Colonic mucosa (tissue), 4 donors: ENCODE measurements around the gene CD9. TPM values are rescaled to one million over a fixed set of nuclear protein-coding genes. Genes with fewer than 3 reads are reported as not detected.

ENCODE experiments used
- DNase-seq: peaks from one replicate; pipeline ENCODE4 v3.0.0-alpha.2; 2020
- H3K27ac ChIP-seq: fragments of 200-600 bp; one replicate; pipeline ENCODE4 v1.8.0; 2021
- H3K27me3 ChIP-seq: fragments of 200-600 bp; one replicate; pipeline ENCODE4 v1.8.0; 2021
- H3K36me3 ChIP-seq: fragments of 200-600 bp; one replicate; pipeline ENCODE4 v1.8.0; 2021
- H3K4me1 ChIP-seq: fragments of 200-600 bp; one replicate; pipeline ENCODE4 v1.8.0; 2021; ENCODE audit warnings: mild to moderate bottlenecking
- H3K4me3 ChIP-seq: fragments of 200-600 bp; one replicate; pipeline ENCODE4 v1.8.0; 2021
- H3K9ac ChIP-seq, 2 donors: one replicate each; pipeline ENCODE4 v1.7.0; 2013; ENCODE audit warnings: control low read depth in 2 of 2, low read depth in 2 of 2, low read length in 2 of 2
- H3K9me3 ChIP-seq: fragments of 200-600 bp; one replicate; pipeline ENCODE4 v1.8.0; 2021
- intact Hi-C: fragments of 100-400 bp; cut with DNase I; formaldehyde crosslinking; loops from one replicate; pipeline ENCODE4 v1.14.1; 2022
- total RNA-seq, 2 donors: library from RNA; stranded (reverse); fragmentation: NEBNext Ultra II Directional in 1 of 2; extraction: Animal tissue kit (Norgen Biotek cat#: 25700) in 1 of 2; gene quantifications; one replicate each; pipeline ENCODE4 v1.2.1, GENCODE V29; 2021
- TF ChIP-seq, protein P1 (sequence below): fragments of 200-600 bp; IDR thresholded peaks from one replicate; pipeline ENCODE4 v1.8.0; 2022; ENCODE audit warnings: antibody characterized with exemption, mild to moderate bottlenecking
- donor health status: healthy.
- donor health status: DM: no; HTN: no; CAD: no.
- donor health status: DM: no; HTN: no; CAD: no.

CD9 gene
- total RNA-seq, 2 donors from 2014 or later = 589 to 665 TPM

DNA sequence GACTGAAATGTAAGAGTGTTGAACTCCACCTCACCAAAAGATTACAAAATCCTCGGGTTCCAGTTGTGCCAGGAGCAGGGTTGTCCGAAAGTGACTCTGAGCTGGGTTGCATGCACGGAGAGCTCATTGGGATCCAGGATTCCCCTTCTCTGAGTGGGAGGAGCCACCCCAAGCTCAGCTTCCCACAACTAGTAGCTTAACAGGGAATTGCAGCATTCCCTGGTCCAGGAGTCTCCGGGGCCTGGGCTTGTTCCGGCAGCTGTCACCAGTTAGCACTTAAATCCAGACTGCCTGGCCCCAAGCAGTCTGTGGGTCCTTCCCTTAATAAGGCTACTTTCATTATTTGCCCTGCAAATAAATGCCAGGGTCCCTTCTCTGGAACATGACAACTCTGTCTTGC lies 50.1 kb downstream of the CD9 start:
- intact Hi-C loops = no loop called here
- Histone ChIP-seq H3K27me3 (no peaks in the 10 kb centered on the region), H3K27ac (no peak overlapping the region), H3K4me1 (no peaks in the 10 kb centered on the region), H3K4me3 (no peak overlapping the region), H3K9ac (no peak overlapping the region), H3K9me3 (no peaks in the 10 kb centered on the region), H3K36me3 (no peaks in the 10 kb centered on the region)
- DNase-seq = no peak
- TF ChIP-seq, protein P1, sequence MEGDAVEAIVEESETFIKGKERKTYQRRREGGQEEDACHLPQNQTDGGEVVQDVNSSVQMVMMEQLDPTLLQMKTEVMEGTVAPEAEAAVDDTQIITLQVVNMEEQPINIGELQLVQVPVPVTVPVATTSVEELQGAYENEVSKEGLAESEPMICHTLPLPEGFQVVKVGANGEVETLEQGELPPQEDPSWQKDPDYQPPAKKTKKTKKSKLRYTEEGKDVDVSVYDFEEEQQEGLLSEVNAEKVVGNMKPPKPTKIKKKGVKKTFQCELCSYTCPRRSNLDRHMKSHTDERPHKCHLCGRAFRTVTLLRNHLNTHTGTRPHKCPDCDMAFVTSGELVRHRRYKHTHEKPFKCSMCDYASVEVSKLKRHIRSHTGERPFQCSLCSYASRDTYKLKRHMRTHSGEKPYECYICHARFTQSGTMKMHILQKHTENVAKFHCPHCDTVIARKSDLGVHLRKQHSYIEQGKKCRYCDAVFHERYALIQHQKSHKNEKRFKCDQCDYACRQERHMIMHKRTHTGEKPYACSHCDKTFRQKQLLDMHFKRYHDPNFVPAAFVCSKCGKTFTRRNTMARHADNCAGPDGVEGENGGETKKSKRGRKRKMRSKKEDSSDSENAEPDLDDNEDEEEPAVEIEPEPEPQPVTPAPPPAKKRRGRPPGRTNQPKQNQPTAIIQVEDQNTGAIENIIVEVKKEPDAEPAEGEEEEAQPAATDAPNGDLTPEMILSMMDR = no peak

DNA sequence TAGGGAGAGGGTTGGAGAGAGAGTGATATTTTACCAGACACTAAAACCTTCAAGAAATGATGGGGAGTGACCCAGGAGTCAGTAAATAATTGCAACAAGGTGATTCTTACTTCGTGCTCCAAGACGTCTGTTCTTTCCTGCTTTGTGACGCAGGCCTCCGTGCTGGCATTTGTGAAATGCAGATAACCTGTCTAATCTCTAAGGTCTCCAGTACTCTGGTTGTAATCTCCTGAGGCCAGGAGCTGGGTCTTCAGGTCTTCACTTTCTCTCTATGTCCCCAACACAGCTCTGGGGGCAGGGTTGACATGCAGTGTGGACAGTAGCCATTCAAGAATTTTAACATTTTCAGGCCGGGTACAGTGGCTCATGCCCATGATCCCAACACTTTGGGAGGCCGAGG lies 53.1 kb downstream of the CD9 start:
- DNase-seq = no peak

DNA sequence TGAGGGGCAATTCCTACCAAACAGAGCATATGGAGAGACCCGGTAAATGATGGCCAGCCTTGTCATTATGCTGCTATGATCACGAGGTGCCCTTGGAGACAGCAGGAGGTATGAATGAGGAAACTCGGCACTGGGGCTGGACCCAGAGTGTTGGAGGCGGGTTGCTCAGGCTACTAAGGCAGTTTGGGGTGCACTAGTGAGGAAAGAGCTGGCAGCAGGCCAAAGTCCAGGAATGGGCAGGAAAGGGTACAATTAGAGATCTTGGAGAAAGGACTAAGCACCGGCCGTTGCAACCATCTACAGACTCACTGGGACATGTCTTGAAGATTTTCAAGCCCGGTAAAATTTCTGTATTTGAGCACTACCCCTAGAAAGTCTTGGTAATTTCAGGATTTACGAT lies 54.3 kb downstream of the CD9 start:
- Histone ChIP-seq H3K27ac (no peak overlapping the region), H3K36me3 (no peaks in the 10 kb centered on the region), H3K9me3 (no peaks in the 10 kb centered on the region), H3K4me1 (no peaks in the 10 kb centered on the region), H3K9ac (no peak overlapping the region), H3K4me3 (no peak overlapping the region), H3K27me3 (no peaks in the 10 kb centered on the region)
- intact Hi-C loops = no loop called here
- TF ChIP-seq, protein P1 = no peak
- no peak for DNase-seq

More for the DNA sequence above, 53.1 kb downstream of the CD9 start:
- Histone ChIP-seq H3K9ac (no peak overlapping the region), H3K36me3 (no peaks in the 10 kb centered on the region), H3K27ac (no peak overlapping the region), H3K9me3 (no peaks in the 10 kb centered on the region), H3K4me1 (no peaks in the 10 kb centered on the region), H3K27me3 (no peaks in the 10 kb centered on the region), H3K4me3 (no peak overlapping the region)
- TF ChIP-seq, protein P1 = no peak
- intact Hi-C loops = no loop called here

DNA sequence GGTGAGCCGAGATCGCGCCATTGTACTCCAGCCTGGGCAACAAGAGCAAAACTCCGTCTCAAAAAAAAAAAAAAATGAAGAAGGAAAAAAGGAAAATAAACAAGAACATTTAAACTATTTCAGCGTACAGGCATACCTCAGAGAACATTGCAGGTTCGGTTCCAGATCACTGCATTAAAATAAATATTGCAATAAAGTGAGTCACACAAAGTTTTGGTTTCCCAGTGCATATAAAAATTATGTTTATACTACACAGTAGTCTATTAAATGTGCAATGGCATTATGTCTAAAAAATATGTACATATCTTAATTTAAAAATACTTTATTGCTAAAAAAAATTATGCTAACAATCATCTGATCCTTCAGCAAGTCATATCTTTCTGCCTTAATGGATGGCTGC lies 56.8 kb downstream of the CD9 start:
- no peaks in the 10 kb centered on the region for H3K36me3 ChIP-seq
- no peak for DNase-seq
- no peak overlapping the region for H3K9ac ChIP-seq
- no peak overlapping the region for H3K27ac ChIP-seq
- H3K9me3 ChIP-seq = no peaks in the 10 kb centered on the region
- TF ChIP-seq, protein P1 = no peak
- H3K27me3 ChIP-seq = no peaks in the 10 kb centered on the region
- no peaks in the 10 kb centered on the region for H3K4me1 ChIP-seq
- H3K4me3 ChIP-seq = no peak overlapping the region
- intact Hi-C loops = no loop called here

DNA sequence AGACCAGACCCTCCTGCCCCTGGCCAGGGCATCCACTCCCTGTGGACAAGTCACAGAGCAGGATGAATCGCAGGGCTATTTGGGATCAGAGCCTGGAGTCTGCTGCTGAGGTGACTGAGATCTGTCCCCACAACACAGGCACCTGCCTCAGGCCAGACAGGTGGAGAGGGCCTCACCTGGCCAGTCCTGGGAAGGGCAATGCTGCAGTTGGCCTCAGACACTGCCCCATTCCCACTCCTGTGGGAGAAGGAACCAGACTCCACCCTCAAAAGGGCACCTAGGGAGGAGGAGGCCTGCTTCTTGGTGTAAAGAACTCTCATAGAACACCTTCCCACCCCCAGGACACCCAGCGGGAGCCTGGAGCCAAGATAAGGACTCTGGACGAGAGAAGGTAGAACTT lies 62.0 kb downstream of the CD9 start:
- intact Hi-C loops = no loop called here
- Histone ChIP-seq H3K4me1 (peaks cover 8% of the 10 kb centered on the region), H3K36me3 (no peaks in the 10 kb centered on the region), H3K27me3 (no peaks in the 10 kb centered on the region), H3K9ac (no peak overlapping the region), H3K4me3 (no peak overlapping the region), H3K27ac (no peak overlapping the region), H3K9me3 (no peaks in the 10 kb centered on the region)
- DNase-seq = no peak
- TF ChIP-seq, protein P1 = no peak

DNA sequence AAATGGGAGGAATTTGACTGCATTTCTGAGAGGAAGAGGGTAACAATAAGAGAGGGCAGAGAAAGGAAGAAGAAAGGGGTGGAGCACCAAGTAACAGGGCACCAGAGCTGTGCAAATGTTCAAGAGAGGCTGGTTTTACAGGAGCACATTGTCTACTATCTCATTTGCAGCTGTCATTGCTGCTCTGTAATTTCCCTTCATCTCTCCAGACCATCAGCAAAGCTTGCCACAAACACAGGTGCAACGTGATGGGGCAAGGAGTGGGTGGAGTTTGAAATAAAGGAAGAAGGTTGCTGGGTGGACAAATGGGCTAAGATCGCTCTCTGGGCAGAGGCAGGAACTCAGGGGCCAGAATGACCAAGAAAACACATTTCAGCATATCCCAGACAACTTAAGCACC lies 62.4 kb downstream of the CD9 start:
- no peak overlapping the region for H3K27ac ChIP-seq
- DNase-seq = no peak
- no peaks in the 10 kb centered on the region for H3K27me3 ChIP-seq
- H3K9me3 ChIP-seq = no peaks in the 10 kb centered on the region
- TF ChIP-seq, protein P1 = no peak
- intact Hi-C loops = no loop called here
- no peaks in the 10 kb centered on the region for H3K36me3 ChIP-seq
- no peak overlapping the region for H3K4me3 ChIP-seq
- H3K4me1 ChIP-seq = peaks cover 8% of the 10 kb centered on the region
- no peak overlapping the region for H3K9ac ChIP-seq
